Mammary epithelial cell (primary cell): Measurements from ENCODE around the gene OR9Q2.

Experiments used
- CTCF ChIP-seq, 2 donors: IDR thresholded peaks in 1 of 2; conservative IDR thresholded peaks in 1 of 2; 2 replicates each; pipeline ENCODE4 v1.5.1; 2011 to 2012; ENCODE audit warnings: inconsistent platforms in 2 of 2, low read length in 2 of 2, mild to moderate bottlenecking in 2 of 2, control low read depth in 1 of 2, low read depth in 1 of 2; ENCODE audit not compliant: insufficient read depth in 1 of 2; ENCODE audit errors: extremely low read depth in 1 of 2
- EZH2 ChIP-seq: IDR thresholded peaks from 2 replicates; pipeline ENCODE4 v1.6.1; 2012; ENCODE audit warnings: low read length, inconsistent platforms, borderline replicate concordance

GRCh38 chr11:58192229-58192628 lies 3.4 kb downstream of the OR9Q2 start:
- TF ChIP-seq CTCF (conservative IDR thresholded peaks at IDR 0.05 in 1 of 2, IDR thresholded peaks at IDR 0.05 in 1 of 2; ENCODE audit: extremely low read depth in 1 of 2, insufficient read depth in 1 of 2, low read depth in 1 of 2, low read length in 2 of 2) = no peak
- TF ChIP-seq EZH2 = no peak
